IMR-90 (cell line): ENCODE measurements around the gene EGFL8. TPM values are rescaled to one million over a fixed set of nuclear protein-coding genes. Genes with fewer than 3 reads are reported as not detected.

ENCODE experiments used
- ATAC-seq: fragments of 200-7000 bp; cut with Tn5 transposase; 2 replicates; pipeline ENCODE4 v1.9.1; 2020; ENCODE audit warnings: low read depth, mild to moderate bottlenecking, moderate library complexity
- BruUV-seq: library from RNA; stranded (reverse); fragments of 400-500 nt; replicated peaks from 2 replicates; lab custom pipeline; 2021; lab: Mats Ljungman, UMichigan
- CTCF ChIA-PET: fragments of 300-600 bp; formaldehyde crosslinking; extraction: SDS; loops from one replicate; lab custom pipeline; 2021; ENCODE audit warnings: antibody characterized with exemption; lab: Yijun Ruan, JAX
- POLR2A ChIA-PET: fragments of 300-600 bp; sonication (Branson Sonifier 250); formaldehyde crosslinking; loops from one replicate; lab custom pipeline; 2022; ENCODE audit warnings: antibody characterized with exemption; ENCODE audit not compliant: unreplicated experiment; lab: Charles Lee
- DNase-seq: peaks from one replicate; pipeline ENCODE4 v3.0.0; 2013
- H2AFZ ChIP-seq: replicated peaks from 2 replicates; pipeline ENCODE3; 2013; ENCODE audit warnings: low read length, mild to moderate bottlenecking; ENCODE audit not compliant: poor library complexity
- H2AK5ac ChIP-seq: 2 replicates; pipeline ENCODE4 v1.6.1; 2013; ENCODE audit warnings: low read depth, low read length, inconsistent platforms
- H2AK9ac ChIP-seq: replicated peaks from 2 replicates; pipeline ENCODE3; 2013; ENCODE audit warnings: mild to moderate bottlenecking, low read depth, low read length, moderate library complexity; ENCODE audit not compliant: poor library complexity
- H2BK120ac ChIP-seq: 2 replicates; pipeline ENCODE4 v1.6.1; 2013; ENCODE audit warnings: low read depth, low read length, inconsistent platforms
- H2BK15ac ChIP-seq: 3 replicates; pipeline ENCODE4 v1.6.1; 2013; ENCODE audit warnings: low read depth, low read length, inconsistent platforms
- H2BK20ac ChIP-seq: 2 replicates; pipeline ENCODE4 v1.6.1; 2013; ENCODE audit warnings: low read depth, mild to moderate bottlenecking, inconsistent platforms, low read length, moderate library complexity
- H2BK5ac ChIP-seq: 2 replicates; pipeline ENCODE4 v1.6.1; 2013; ENCODE audit warnings: mild to moderate bottlenecking, low read depth, low read length, inconsistent platforms; ENCODE audit not compliant: poor library complexity, severe bottlenecking
- H3K14ac ChIP-seq: replicated peaks from 2 replicates; pipeline ENCODE4 v1.6.1; 2013; ENCODE audit warnings: low read depth, low read length, inconsistent platforms
- H3K18ac ChIP-seq: 2 replicates; pipeline ENCODE4 v1.6.1; 2013; ENCODE audit warnings: low read depth, low read length, control low read depth
- H3K23ac ChIP-seq: 2 replicates; pipeline ENCODE4 v1.6.1; 2013; ENCODE audit warnings: low read depth, low read length, inconsistent platforms
- H3K27ac ChIP-seq: 2 replicates; pipeline ENCODE4 v1.5.1; 2013; ENCODE audit warnings: mild to moderate bottlenecking, control low read depth, low read length; ENCODE audit not compliant: insufficient read depth
- H3K27me3 ChIP-seq: 2 replicates; pipeline ENCODE4 v1.6.1; 2013; ENCODE audit warnings: low read length; ENCODE audit not compliant: control insufficient read depth, insufficient read depth
- H3K36me3 ChIP-seq: 2 replicates; pipeline ENCODE4 v1.6.1; 2013; ENCODE audit warnings: low read length, mixed read lengths; ENCODE audit not compliant: control insufficient read depth, insufficient read depth
- H3K4ac ChIP-seq: 2 replicates; pipeline ENCODE4 v1.6.1; 2013; ENCODE audit warnings: low read depth, low read length, inconsistent platforms
- H3K4me1 ChIP-seq: 2 replicates; pipeline ENCODE4 v1.6.1; 2013; ENCODE audit warnings: low read length, mixed read lengths; ENCODE audit not compliant: control insufficient read depth, insufficient read depth
- H3K4me2 ChIP-seq: 2 replicates; pipeline ENCODE4 v1.6.1; 2013; ENCODE audit warnings: low read depth, mild to moderate bottlenecking, control low read depth, low read length, moderate library complexity
- H3K4me3 ChIP-seq: 2 replicates; pipeline ENCODE4 v1.5.1; 2013; ENCODE audit warnings: low read depth, mild to moderate bottlenecking, control low read depth, low read length, moderate library complexity; ENCODE audit not compliant: insufficient read depth
- H3K56ac ChIP-seq: 2 replicates; pipeline ENCODE4 v1.6.1; 2013; ENCODE audit warnings: low read length, inconsistent platforms; ENCODE audit not compliant: insufficient read depth; ENCODE audit errors: extremely low read depth
- H3K79me1 ChIP-seq, 2 experiments: 2 replicates each; pipeline ENCODE4 v1.6.1; 2013; ENCODE audit warnings: low read length in 2 of 2, inconsistent platforms in 1 of 2, low read depth in 1 of 2
- H3K9ac ChIP-seq: 2 replicates; pipeline ENCODE4 v1.6.1; 2013; ENCODE audit warnings: low read depth, low read length, control low read depth
- H3K9me1 ChIP-seq: 2 replicates; pipeline ENCODE4 v1.6.1; 2013; ENCODE audit warnings: low read length, inconsistent platforms; ENCODE audit not compliant: insufficient read depth
- H3K9me3 ChIP-seq: 2 replicates; pipeline ENCODE4 v1.6.1; 2013; ENCODE audit warnings: low read length; ENCODE audit not compliant: control insufficient read depth, insufficient read depth
- H4K20me1 ChIP-seq: 2 replicates; pipeline ENCODE4 v1.6.1; 2013; ENCODE audit warnings: low read length, inconsistent platforms; ENCODE audit not compliant: insufficient read depth
- H4K5ac ChIP-seq: 2 replicates; pipeline ENCODE4 v1.6.1; 2013; ENCODE audit warnings: mild to moderate bottlenecking, low read depth, low read length, control low read depth
- H4K8ac ChIP-seq, 2 experiments: 2 replicates each; pipeline ENCODE4 v1.6.1; 2013; ENCODE audit warnings: low read depth in 2 of 2, low read length in 2 of 2, control low read depth in 1 of 2, inconsistent platforms in 1 of 2
- H4K91ac ChIP-seq: 2 replicates; pipeline ENCODE4 v1.6.1; 2013; ENCODE audit warnings: low read depth, low read length, inconsistent platforms; ENCODE audit not compliant: insufficient read depth
- BHLHE40 ChIP-seq: fragments of 150-350 bp; IDR thresholded peaks from 2 replicates; pipeline ENCODE4 v1.6.1; 2016; ENCODE audit warnings: mild to moderate bottlenecking, low read depth, low read length
- CEBPB ChIP-seq: IDR thresholded peaks from 2 replicates; pipeline ENCODE4 v1.6.1; 2012; ENCODE audit warnings: low read depth, low read length, improper control_type of control experiment
- CHD1 ChIP-seq: IDR thresholded peaks from 2 replicates; pipeline ENCODE4 v1.6.1; 2012; ENCODE audit warnings: low read depth, low read length, improper control_type of control experiment
- FOS ChIP-seq: fragments of 150-350 bp; IDR thresholded peaks from 2 replicates; pipeline ENCODE4 v1.6.1; 2016; ENCODE audit warnings: low read depth, low read length
- MAZ ChIP-seq: IDR thresholded peaks from 2 replicates; pipeline ENCODE4 v1.6.1; 2012; ENCODE audit warnings: low read depth, mild to moderate bottlenecking, low read length, improper control_type of control experiment, moderate library complexity, borderline replicate concordance
- MXI1 ChIP-seq: IDR thresholded peaks from 2 replicates; pipeline ENCODE4 v1.6.1; 2012; ENCODE audit warnings: low read depth, mild to moderate bottlenecking, low read length, moderate library complexity, borderline replicate concordance
- NFE2L2 ChIP-seq: fragments of 150-350 bp; IDR thresholded peaks from 2 replicates; pipeline ENCODE4 v1.6.1; 2016; ENCODE audit warnings: low read depth, mild to moderate bottlenecking, low read length
- POLR2A ChIP-seq: IDR thresholded peaks from 2 replicates; pipeline ENCODE4 v1.6.1; 2012; ENCODE audit warnings: mild to moderate bottlenecking, low read depth, low read length
- RAD21 ChIP-seq: IDR thresholded peaks from 2 replicates; pipeline ENCODE4 v1.6.1; 2012; ENCODE audit warnings: low read length, improper control_type of control experiment
- RFX5 ChIP-seq: IDR thresholded peaks from 2 replicates; pipeline ENCODE4 v1.8.0; 2012; ENCODE audit warnings: low read depth, mild to moderate bottlenecking, low read length, moderate library complexity
- SMC3 ChIP-seq: fragments of 150-350 bp; IDR thresholded peaks from 2 replicates; pipeline ENCODE4 v1.6.1; 2016; ENCODE audit warnings: low read depth, mild to moderate bottlenecking, antibody characterized with exemption, low read length, moderate library complexity
- WGBS, 2 experiments: methylation state at CpG; one replicate each; pipeline versions ENCODE4 v1.1.5 to v1.1.7; 2013; ENCODE audit warnings: missing lambda C conversion rate in 2 of 2; ENCODE audit not compliant: insufficient read length in 1 of 2; ENCODE audit errors: extremely low coverage in 2 of 2; 5-methylcytosine and 5-hydroxymethylcytosine counted together
- dilution Hi-C: fragments of 300-500 bp; cut with HindIII; formaldehyde crosslinking; loops from one replicate; pipeline ENCODE4 v1.14.3; 2018; ENCODE audit warnings: low sequenced_read_pairs; ENCODE audit not compliant: unreplicated experiment
- in situ Hi-C: fragments of 300-500 bp; cut with MboI; formaldehyde crosslinking; loops from 3 replicates; pipeline ENCODE4 v1.14.3; 2019; ENCODE audit warnings: low sequenced_read_pairs, inconsistent platforms, mixed read lengths
- intact Hi-C: fragments of 100-400 bp; cut with micrococcal nuclease; formaldehyde crosslinking; loops from 2 replicates; pipeline ENCODE4 v1.10.0; 2022
- polyA plus RNA-seq, 3 experiments: library from polyadenylated mRNA; depleted of rRNA; stranded (reverse); fragments of >200 nt; gene quantifications; 2 replicates each; pipeline ENCODE4 v1.2.3, GENCODE V29; 2012; ENCODE audit warnings: low replicate concordance in 1 of 3
- total RNA-seq: library from RNA; depleted of rRNA; stranded (reverse); fragments of >200 nt; gene quantifications from 2 replicates; pipeline ENCODE4 v1.2.3, GENCODE V29; 2012
- TF ChIP-seq, protein P1 (sequence below): fragments of 150-350 bp; IDR thresholded peaks from 2 replicates; pipeline ENCODE4 v1.6.1; 2016; ENCODE audit warnings: low read depth, mild to moderate bottlenecking, low read length, moderate library complexity, borderline replicate concordance

Gene EGFL8
- total and polyA plus RNA-seq, 2 of the 4 experiments (the other 2 are of a cell fraction) = 0.18 to 4.7 TPM

- Histone ChIP-seq H2AK9ac (peak overlapping the region; percentile 88), H3K27me3 (no peaks in the 10 kb centered on the region), H2AK5ac (peak overlapping the region; percentile 99; the same call in 1 of the 2 replicates), H3K9ac (peak overlapping the region; percentile 99), H3K23ac (peak overlapping the region; percentile 99; the same call in 1 of the 2 replicates), H3K4me3 (peak overlapping the region; percentile 75), H3K14ac (peak overlapping the region; percentile 99), H4K20me1 (no peaks in the 10 kb centered on the region), H3K18ac (peak overlapping the region; percentile 68; the same call in 1 of the 2 replicates), H3K36me3 (peaks cover 18% of the 10 kb centered on the region), H3K4me1 (peaks cover 12% of the 10 kb centered on the region), H3K9me3 (no peaks in the 10 kb centered on the region), H2BK5ac (peak overlapping the region; percentile 83), H2AFZ (no peak overlapping the region), H4K5ac (peak overlapping the region; percentile 65), H3K4me2 (peak overlapping the region; percentile 85), H3K56ac (peak overlapping the region; percentile 98; the same call in 1 of the 2 replicates), H3K9me1 (peaks cover 18% of the 10 kb centered on the region), H4K91ac (peak overlapping the region; percentile 96; the same call in 1 of the 2 replicates), H4K8ac (peak overlapping the region; percentile 76 to 87; a peak in 3 of 4 replicates), H3K4ac (peak overlapping the region; percentile 97), H2BK120ac (0 out of 2 replicates have a peak overlapping the region, but pooled peaks have one; percentile 72), H2BK20ac (no peak overlapping the region), H2BK15ac (no peak overlapping the region), H3K27ac (peak overlapping the region; percentile 91), H3K79me1 (peaks cover 21 to 64% of the 10 kb centered on the region in 2 experiments)
- intact Hi-C loops = loop anchor here (5.0 kb wide), 1 partner anchor 783 kb away; no protein-coding TSS in a partner anchor
- in situ Hi-C loops = loop anchor here (5.0 to 25.0 kb wide), 2 partner anchors 72 to 773 kb away; partner anchors contain the start of genes BRD2 and HLA-DMA
- ATAC-seq = peak; percentile 2
- no TSS peak for BruUV-seq
- no peak for DNase-seq
- ChIA-PET POLR2A (interaction anchor here (0.5 to 1.8 kb wide), 3 partner anchors 12 to 704 kb away, joined by 3 to 5 read pairs (median 5); no protein-coding TSS in a partner anchor), CTCF (no interaction called here)
- TF ChIP-seq BHLHE40 = no peak
- no peak for TF ChIP-seq NFE2L2
- no peak for TF ChIP-seq CEBPB
- TF ChIP-seq, protein P1, sequence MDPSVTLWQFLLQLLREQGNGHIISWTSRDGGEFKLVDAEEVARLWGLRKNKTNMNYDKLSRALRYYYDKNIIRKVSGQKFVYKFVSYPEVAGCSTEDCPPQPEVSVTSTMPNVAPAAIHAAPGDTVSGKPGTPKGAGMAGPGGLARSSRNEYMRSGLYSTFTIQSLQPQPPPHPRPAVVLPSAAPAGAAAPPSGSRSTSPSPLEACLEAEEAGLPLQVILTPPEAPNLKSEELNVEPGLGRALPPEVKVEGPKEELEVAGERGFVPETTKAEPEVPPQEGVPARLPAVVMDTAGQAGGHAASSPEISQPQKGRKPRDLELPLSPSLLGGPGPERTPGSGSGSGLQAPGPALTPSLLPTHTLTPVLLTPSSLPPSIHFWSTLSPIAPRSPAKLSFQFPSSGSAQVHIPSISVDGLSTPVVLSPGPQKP = no peak
- TF ChIP-seq MAZ = no peak
- no peak for TF ChIP-seq MXI1
- no peak for TF ChIP-seq FOS
- TF ChIP-seq POLR2A = no peak
- TF ChIP-seq CHD1 = no peak
- no peak for TF ChIP-seq RAD21
- TF ChIP-seq SMC3 = no peak
- no peak for TF ChIP-seq RFX5
- 0% methylated on average over 2 of the region's 23 CpGs; no CpG with 5 or more reads in 1 of the 2 experiments for WGBS, 2 experiments
- dilution Hi-C loops = no loop called here
These were observed 25.3 kb downstream of the EGFL8 start for GRCh38 chr6:32189742-32190053.
